ENCODE data around the gene UBA52.

DNA sequence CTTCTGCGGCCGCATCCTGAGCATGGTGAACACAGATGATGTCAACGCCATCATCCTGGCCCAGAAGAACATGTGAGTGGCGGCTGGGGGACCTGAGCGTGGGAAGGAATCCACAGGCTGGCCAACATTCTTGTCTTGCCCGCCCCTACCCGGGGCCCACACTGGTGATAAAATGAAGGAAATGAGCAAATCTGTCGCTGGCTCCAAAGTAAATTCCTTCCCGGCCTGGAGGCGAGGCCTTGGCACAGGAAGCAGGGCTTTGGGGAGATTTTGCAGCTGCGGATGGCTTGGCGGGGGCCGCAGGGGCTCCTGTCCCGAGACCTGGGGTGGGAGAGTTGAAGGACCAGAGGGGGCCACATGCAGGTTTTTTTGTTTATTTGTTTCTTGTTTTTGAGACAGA, 9.6 kb upstream of the UBA52 start:
- TF ChIP-seq, protein P1, sequence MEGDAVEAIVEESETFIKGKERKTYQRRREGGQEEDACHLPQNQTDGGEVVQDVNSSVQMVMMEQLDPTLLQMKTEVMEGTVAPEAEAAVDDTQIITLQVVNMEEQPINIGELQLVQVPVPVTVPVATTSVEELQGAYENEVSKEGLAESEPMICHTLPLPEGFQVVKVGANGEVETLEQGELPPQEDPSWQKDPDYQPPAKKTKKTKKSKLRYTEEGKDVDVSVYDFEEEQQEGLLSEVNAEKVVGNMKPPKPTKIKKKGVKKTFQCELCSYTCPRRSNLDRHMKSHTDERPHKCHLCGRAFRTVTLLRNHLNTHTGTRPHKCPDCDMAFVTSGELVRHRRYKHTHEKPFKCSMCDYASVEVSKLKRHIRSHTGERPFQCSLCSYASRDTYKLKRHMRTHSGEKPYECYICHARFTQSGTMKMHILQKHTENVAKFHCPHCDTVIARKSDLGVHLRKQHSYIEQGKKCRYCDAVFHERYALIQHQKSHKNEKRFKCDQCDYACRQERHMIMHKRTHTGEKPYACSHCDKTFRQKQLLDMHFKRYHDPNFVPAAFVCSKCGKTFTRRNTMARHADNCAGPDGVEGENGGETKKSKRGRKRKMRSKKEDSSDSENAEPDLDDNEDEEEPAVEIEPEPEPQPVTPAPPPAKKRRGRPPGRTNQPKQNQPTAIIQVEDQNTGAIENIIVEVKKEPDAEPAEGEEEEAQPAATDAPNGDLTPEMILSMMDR (IDR thresholded peaks at IDR 0.05), result no peak
- no peak for TF ChIP-seq POLR2AphosphoS5 (IDR thresholded peaks at IDR 0.05)
